ENCODE results near the gene AFF3.

AFF3 gene

GRCh38 chr2:100141906-100142305 is 484 bp downstream of the AFF3 start:
- no peak overlapping the region for H2AFZ ChIP-seq (ENCODE audit: insufficient read depth, low read length, poor library complexity)
- H3K23ac ChIP-seq (ENCODE audit: low read length): no peak overlapping the region
- no peaks in the 10 kb centered on the region for H3K79me2 ChIP-seq (ENCODE audit: control insufficient read depth, insufficient read depth, low read length, poor library complexity)
- no peak overlapping the region for H4K91ac ChIP-seq (ENCODE audit: low read depth, low read length)
- no peak overlapping the region for H3K14ac ChIP-seq (ENCODE audit: low read length)
- no peak overlapping the region for H3K4me2 ChIP-seq (ENCODE audit: low read length)
- H3K79me1 ChIP-seq (ENCODE audit: low read length): no peaks in the 10 kb centered on the region
- H2BK120ac ChIP-seq (ENCODE audit: insufficient read depth, low read length, poor library complexity): no peak overlapping the region
- no peak overlapping the region for H3K27ac ChIP-seq (ENCODE audit: low read depth, low read length)
- DNase-seq: no peak
- no peaks in the 10 kb centered on the region for H3K4me1 ChIP-seq (ENCODE audit: control insufficient read depth in 1 of 2, insufficient read depth in 2 of 2, low read length in 2 of 2)
- H2BK5ac ChIP-seq (ENCODE audit: low read depth, low read length, poor library complexity): no peak overlapping the region
- no peak overlapping the region for H4K12ac ChIP-seq (ENCODE audit: low read depth, low read length)
- no peaks in the 10 kb centered on the region for H3K27me3 ChIP-seq (ENCODE audit: insufficient read depth, low read length)
- H3K4ac ChIP-seq (ENCODE audit: low read depth, low read length): no peak overlapping the region
- no peak overlapping the region for H2BK12ac ChIP-seq (ENCODE audit: low read length)
- H4K8ac ChIP-seq (ENCODE audit: low read depth, low read length): no peak overlapping the region
- no peak overlapping the region for H3K4me3 ChIP-seq (ENCODE audit: low read depth, low read length)
- no peak overlapping the region for H3K18ac ChIP-seq (ENCODE audit: low read length)
- no peaks in the 10 kb centered on the region for H3K36me3 ChIP-seq (ENCODE audit: control insufficient read depth in 1 of 2, insufficient read depth in 2 of 2, low read length in 2 of 2)
- no peak overlapping the region for H2AK5ac ChIP-seq (ENCODE audit: low read length)
- H3K9ac ChIP-seq (ENCODE audit: low read length): no peak overlapping the region
- peaks cover 1% of the 10 kb centered on the region for H3K9me3 ChIP-seq (ENCODE audit: insufficient read depth, low read depth, low read length)
- no CpG with 5 or more reads among the region's 3 CpGs for WGBS (ENCODE audit: extremely low coverage, insufficient coverage, insufficient read length)

GRCh38 chr2:100140582-100140981 is 1.8 kb downstream of the AFF3 start:
- H3K79me2 ChIP-seq (ENCODE audit: control insufficient read depth, insufficient read depth, low read length, poor library complexity): no peaks in the 10 kb centered on the region
- no peaks in the 10 kb centered on the region for H3K36me3 ChIP-seq (ENCODE audit: control insufficient read depth in 1 of 2, insufficient read depth in 2 of 2, low read length in 2 of 2)
- no peak overlapping the region for H2AFZ ChIP-seq (ENCODE audit: insufficient read depth, low read length, poor library complexity)
- no peak overlapping the region for H2BK12ac ChIP-seq (ENCODE audit: low read length)
- WGBS (ENCODE audit: extremely low coverage, insufficient coverage, insufficient read length): no CpG with 5 or more reads among the region's 3 CpGs
- no peak overlapping the region for H4K12ac ChIP-seq (ENCODE audit: low read depth, low read length)
- no peaks in the 10 kb centered on the region for H3K4me1 ChIP-seq (ENCODE audit: control insufficient read depth in 1 of 2, insufficient read depth in 2 of 2, low read length in 2 of 2)
- no peak overlapping the region for H3K27ac ChIP-seq (ENCODE audit: low read depth, low read length)
- H3K18ac ChIP-seq (ENCODE audit: low read length): no peak overlapping the region
- DNase-seq: no peak
- no peak overlapping the region for H3K9ac ChIP-seq (ENCODE audit: low read length)
- H2AK5ac ChIP-seq (ENCODE audit: low read length): no peak overlapping the region
- no peak overlapping the region for H4K8ac ChIP-seq (ENCODE audit: low read depth, low read length)
- no peaks in the 10 kb centered on the region for H3K79me1 ChIP-seq (ENCODE audit: low read length)
- H3K4me3 ChIP-seq (ENCODE audit: low read depth, low read length): no peak overlapping the region
- no peak overlapping the region for H3K4ac ChIP-seq (ENCODE audit: low read depth, low read length)
- no peak overlapping the region for H4K91ac ChIP-seq (ENCODE audit: low read depth, low read length)
- H3K23ac ChIP-seq (ENCODE audit: low read length): no peak overlapping the region
- no peak overlapping the region for H3K14ac ChIP-seq (ENCODE audit: low read length)
- no peak overlapping the region for H2BK120ac ChIP-seq (ENCODE audit: insufficient read depth, low read length, poor library complexity)
- H2BK5ac ChIP-seq (ENCODE audit: low read depth, low read length, poor library complexity): no peak overlapping the region
- peaks cover 1% of the 10 kb centered on the region for H3K9me3 ChIP-seq (ENCODE audit: insufficient read depth, low read depth, low read length)
- no peak overlapping the region for H3K4me2 ChIP-seq (ENCODE audit: low read length)
- no peaks in the 10 kb centered on the region for H3K27me3 ChIP-seq (ENCODE audit: insufficient read depth, low read length)

GRCh38 chr2:100137866-100138570 is 4.4 kb downstream of the AFF3 start:
- Histone ChIP-seq H4K8ac (ENCODE audit: low read depth, low read length) (no peak overlapping the region), H3K23ac (ENCODE audit: low read length) (no peak overlapping the region), H4K12ac (ENCODE audit: low read depth, low read length) (no peak overlapping the region), H3K79me2 (ENCODE audit: control insufficient read depth, insufficient read depth, low read length, poor library complexity) (no peaks in the 10 kb centered on the region), H2BK120ac (ENCODE audit: insufficient read depth, low read length, poor library complexity) (no peak overlapping the region), H3K9me3 (ENCODE audit: insufficient read depth, low read depth, low read length) (no peaks in the 10 kb centered on the region), H3K9ac (ENCODE audit: low read length) (no peak overlapping the region), H4K91ac (ENCODE audit: low read depth, low read length) (no peak overlapping the region), H2BK12ac (ENCODE audit: low read length) (no peak overlapping the region), H3K4me3 (ENCODE audit: low read depth, low read length) (no peak overlapping the region), H2BK5ac (ENCODE audit: low read depth, low read length, poor library complexity) (no peak overlapping the region), H3K79me1 (ENCODE audit: low read length) (no peaks in the 10 kb centered on the region), H3K36me3 (ENCODE audit: control insufficient read depth in 1 of 2, insufficient read depth in 2 of 2, low read length in 2 of 2) (no peaks in the 10 kb centered on the region), H3K18ac (ENCODE audit: low read length) (no peak overlapping the region), H3K4ac (ENCODE audit: low read depth, low read length) (no peak overlapping the region), H3K27me3 (ENCODE audit: insufficient read depth, low read length) (no peaks in the 10 kb centered on the region), H2AK5ac (ENCODE audit: low read length) (no peak overlapping the region), H3K14ac (ENCODE audit: low read length) (no peak overlapping the region), H3K27ac (ENCODE audit: low read depth, low read length) (no peak overlapping the region), H3K4me1 (ENCODE audit: control insufficient read depth in 1 of 2, insufficient read depth in 2 of 2, low read length in 2 of 2) (no peaks in the 10 kb centered on the region), H2AFZ (ENCODE audit: insufficient read depth, low read length, poor library complexity) (no peak overlapping the region), H3K4me2 (ENCODE audit: low read length) (no peak overlapping the region)
- no CpG with 5 or more reads among the region's 5 CpGs for WGBS (ENCODE audit: extremely low coverage, insufficient coverage, insufficient read length)
- DNase-seq: no peak

GRCh38 chr2:100137318-100137717 is 5.1 kb downstream of the AFF3 start:
- Histone ChIP-seq H2AFZ (ENCODE audit: insufficient read depth, low read length, poor library complexity) (no peak overlapping the region), H3K27me3 (ENCODE audit: insufficient read depth, low read length) (no peaks in the 10 kb centered on the region), H2BK12ac (ENCODE audit: low read length) (no peak overlapping the region), H3K18ac (ENCODE audit: low read length) (no peak overlapping the region), H3K27ac (ENCODE audit: low read depth, low read length) (no peak overlapping the region), H3K23ac (ENCODE audit: low read length) (no peak overlapping the region), H2BK5ac (ENCODE audit: low read depth, low read length, poor library complexity) (no peak overlapping the region), H3K14ac (ENCODE audit: low read length) (no peak overlapping the region), H4K12ac (ENCODE audit: low read depth, low read length) (no peak overlapping the region), H3K4me2 (ENCODE audit: low read length) (no peak overlapping the region), H3K4me3 (ENCODE audit: low read depth, low read length) (no peak overlapping the region), H3K4ac (ENCODE audit: low read depth, low read length) (no peak overlapping the region), H2AK5ac (ENCODE audit: low read length) (no peak overlapping the region), H3K79me1 (ENCODE audit: low read length) (no peaks in the 10 kb centered on the region), H2BK120ac (ENCODE audit: insufficient read depth, low read length, poor library complexity) (no peak overlapping the region), H3K36me3 (ENCODE audit: control insufficient read depth in 1 of 2, insufficient read depth in 2 of 2, low read length in 2 of 2) (no peaks in the 10 kb centered on the region), H3K79me2 (ENCODE audit: control insufficient read depth, insufficient read depth, low read length, poor library complexity) (no peaks in the 10 kb centered on the region), H4K91ac (ENCODE audit: low read depth, low read length) (no peak overlapping the region), H3K9ac (ENCODE audit: low read length) (no peak overlapping the region), H3K9me3 (ENCODE audit: insufficient read depth, low read depth, low read length) (no peaks in the 10 kb centered on the region), H4K8ac (ENCODE audit: low read depth, low read length) (no peak overlapping the region), H3K4me1 (ENCODE audit: control insufficient read depth in 1 of 2, insufficient read depth in 2 of 2, low read length in 2 of 2) (no peaks in the 10 kb centered on the region)
- no CpG with 5 or more reads among the region's 5 CpGs for WGBS (ENCODE audit: extremely low coverage, insufficient coverage, insufficient read length)
- DNase-seq: peak in 1 of 2 donors; percentile 11
